ENCODE data around the gene KIAA1328. TPM values are rescaled to one million over a fixed set of nuclear protein-coding genes. Genes with fewer than 3 reads are reported as not detected.

Gene KIAA1328
- total and polyA plus RNA-seq, 8 donors, result 1.9 to 21.7 (median 10.7) TPM

- Histone ChIP-seq H3K27ac (no peak overlapping the region), H3K4me1 (no peaks in the 10 kb centered on the region), H3K9me3 (no peaks in the 10 kb centered on the region), H3K4me3 (no peak overlapping the region), H3K36me3 (peaks cover 0 to 8% (median 4%) of the 10 kb centered on the region in 4 donors), H3K27me3 (no peaks in the 10 kb centered on the region)
- 77 to 93% (median 81%) methylated on average over 2 of the region's 2 CpGs for WGBS, 5 donors
- intact Hi-C loops (cut with DNase I; ENCODE audit: low total_unique reads), result no loop called here
- DNase-seq, result no peak
- TF ChIP-seq POLR2A (IDR thresholded peaks at IDR 0.05) (no peak), EP300 (IDR thresholded peaks at IDR 0.05) (no peak), CTCF (IDR thresholded peaks at IDR 0.05) (no peak), POLR2AphosphoS5 (IDR thresholded peaks at IDR 0.05) (no peak)
Observed at GRCh38 chr18:36885981-36886380, 57.1 kb downstream of the KIAA1328 start.

- Histone ChIP-seq H3K9me3 (no peaks in the 10 kb centered on the region), H3K36me3 (peaks cover 0 to 8% (median 4%) of the 10 kb centered on the region in 4 donors), H3K27ac (no peak overlapping the region), H3K4me3 (no peak overlapping the region), H3K4me1 (no peaks in the 10 kb centered on the region), H3K27me3 (no peaks in the 10 kb centered on the region)
- intact Hi-C loops (cut with DNase I; ENCODE audit: low total_unique reads), result no loop called here
- no peak for DNase-seq
- TF ChIP-seq EP300 (IDR thresholded peaks at IDR 0.05) (no peak), CTCF (IDR thresholded peaks at IDR 0.05) (no peak), POLR2AphosphoS5 (IDR thresholded peaks at IDR 0.05) (no peak), POLR2A (IDR thresholded peaks at IDR 0.05) (no peak)
Observed at GRCh38 chr18:36887114-36887513, 58.2 kb downstream of the KIAA1328 start.

GRCh38 chr18:36887864-36888263 is 58.9 kb downstream of the KIAA1328 start:
- 67 to 87% (median 84%) methylated on average over 1 of the region's 1 CpG for WGBS, 5 donors
- intact Hi-C loops (cut with DNase I; ENCODE audit: low total_unique reads), result no loop called here
- H3K27ac ChIP-seq, result no peak overlapping the region
- H3K27me3 ChIP-seq, result no peaks in the 10 kb centered on the region
- no peak for TF ChIP-seq POLR2A (IDR thresholded peaks at IDR 0.05)
- TF ChIP-seq POLR2AphosphoS5 (IDR thresholded peaks at IDR 0.05), result no peak
- no peak for TF ChIP-seq CTCF (IDR thresholded peaks at IDR 0.05)
- no peak for TF ChIP-seq EP300 (IDR thresholded peaks at IDR 0.05)
- H3K4me3 ChIP-seq, result no peak overlapping the region
- no peaks in the 10 kb centered on the region for H3K9me3 ChIP-seq
- H3K36me3 ChIP-seq, result peaks cover 0 to 8% (median 4%) of the 10 kb centered on the region in 4 donors
- no peaks in the 10 kb centered on the region for H3K4me1 ChIP-seq
- DNase-seq, result no peak

- TF ChIP-seq POLR2AphosphoS5 (IDR thresholded peaks at IDR 0.05) (no peak), EP300 (IDR thresholded peaks at IDR 0.05) (no peak), POLR2A (IDR thresholded peaks at IDR 0.05) (no peak), CTCF (IDR thresholded peaks at IDR 0.05) (no peak)
- no peak overlapping the region for H3K4me3 ChIP-seq
- H3K9me3 ChIP-seq, result no peaks in the 10 kb centered on the region
- no peak overlapping the region for H3K27ac ChIP-seq
- H3K27me3 ChIP-seq, result no peaks in the 10 kb centered on the region
- DNase-seq, result no peak
- H3K4me1 ChIP-seq, result no peaks in the 10 kb centered on the region
- H3K36me3 ChIP-seq, result peaks cover 0 to 8% (median 4%) of the 10 kb centered on the region in 4 donors
- intact Hi-C loops (cut with DNase I; ENCODE audit: low total_unique reads), result no loop called here
Observed at GRCh38 chr18:36888778-36889177, 59.9 kb downstream of the KIAA1328 start.

Data from stomach (tissue), 9 donors.